Gastroesophageal sphincter (tissue), 4 donors: ENCODE results near the gene STAT6. TPM values are rescaled to one million over a fixed set of nuclear protein-coding genes. Genes with fewer than 3 reads are reported as not detected.
A peak's percentile ranks its signal among the peaks of the same experiment; 100 is the strongest.

ENCODE experiments used
- ATAC-seq: fragments of 150-250 bp; one replicate; pipeline ENCODE4 v1.9.1; 2016; ENCODE audit warnings: mild to moderate bottlenecking, moderate library complexity
- H3K27ac ChIP-seq, 4 donors: fragments of 200-600 bp; sonication (generic) in 3 of 4; 1 replicate in 3 of 4; 2 replicates in 1 of 4; pipeline ENCODE4 v1.5.1; 2016 to 2019
- H3K27me3 ChIP-seq: fragments of 200-600 bp; sonication (generic); one replicate; pipeline ENCODE4 v1.5.1; 2019
- H3K36me3 ChIP-seq, 2 donors: fragments of 200-600 bp; sonication (generic); one replicate each; pipeline ENCODE4 v1.5.1; 2019; ENCODE audit warnings: control low read depth in 1 of 2
- H3K4me1 ChIP-seq, 3 donors: fragments of 200-600 bp; sonication (generic); 1 replicate in 2 of 3; 2 replicates in 1 of 3; pipeline ENCODE4 v1.5.1; 2016 to 2019; ENCODE audit warnings: control low read depth in 2 of 3
- H3K4me3 ChIP-seq, 2 donors: fragments of 200-600 bp; sonication (generic); one replicate each; pipeline ENCODE4 v1.5.1; 2019; ENCODE audit warnings: mild to moderate bottlenecking in 1 of 2, moderate library complexity in 1 of 2
- H3K9me3 ChIP-seq, 3 donors: fragments of 200-600 bp; sonication (generic); one replicate each; pipeline ENCODE4 v1.5.1; 2017 to 2019; ENCODE audit warnings: control low read depth in 2 of 3
- EP300 ChIP-seq: sonication (generic); formaldehyde crosslinking; IDR thresholded peaks from one replicate; pipeline ENCODE4 v1.6.1; 2017; ENCODE audit warnings: antibody characterized with exemption, mild to moderate bottlenecking
- POLR2A ChIP-seq, 2 donors: fragments of 450-650 bp; IDR thresholded peaks; one replicate each; pipeline ENCODE4 v1.6.1; 2017; ENCODE audit warnings: antibody characterized with exemption in 2 of 2, mild to moderate bottlenecking in 2 of 2, moderate library complexity in 1 of 2
- POLR2AphosphoS5 ChIP-seq: sonication (generic); formaldehyde crosslinking; IDR thresholded peaks from one replicate; pipeline ENCODE4 v1.6.1; 2017; ENCODE audit warnings: antibody characterized with exemption
- WGBS, 2 donors: methylation state at CpG; one replicate each; pipeline ENCODE4 v1.1.5; 2018; ENCODE audit warnings: low coverage in 1 of 2; 5-methylcytosine and 5-hydroxymethylcytosine counted together
- total RNA-seq, 4 donors: library from RNA; depleted of rRNA; stranded (reverse); fragments of >200 nt; gene quantifications; one replicate each; pipeline ENCODE4 v1.1.0, GENCODE V29; 2016
- TF ChIP-seq, protein P1 (sequence below), 4 experiments: fragments of 200-600 bp in 2 of 4; fragments of 450-650 bp in 2 of 4; sonication (generic) in 1 of 4; IDR thresholded peaks; one replicate each; pipeline ENCODE4 v1.5.1; 2017 to 2019; ENCODE audit warnings: antibody characterized with exemption in 4 of 4, mild to moderate bottlenecking in 2 of 4, moderate library complexity in 2 of 4

STAT6 gene
- total RNA-seq, 4 donors from 2014 or later, result 92.5 to 166 (median 156) TPM

DNA sequence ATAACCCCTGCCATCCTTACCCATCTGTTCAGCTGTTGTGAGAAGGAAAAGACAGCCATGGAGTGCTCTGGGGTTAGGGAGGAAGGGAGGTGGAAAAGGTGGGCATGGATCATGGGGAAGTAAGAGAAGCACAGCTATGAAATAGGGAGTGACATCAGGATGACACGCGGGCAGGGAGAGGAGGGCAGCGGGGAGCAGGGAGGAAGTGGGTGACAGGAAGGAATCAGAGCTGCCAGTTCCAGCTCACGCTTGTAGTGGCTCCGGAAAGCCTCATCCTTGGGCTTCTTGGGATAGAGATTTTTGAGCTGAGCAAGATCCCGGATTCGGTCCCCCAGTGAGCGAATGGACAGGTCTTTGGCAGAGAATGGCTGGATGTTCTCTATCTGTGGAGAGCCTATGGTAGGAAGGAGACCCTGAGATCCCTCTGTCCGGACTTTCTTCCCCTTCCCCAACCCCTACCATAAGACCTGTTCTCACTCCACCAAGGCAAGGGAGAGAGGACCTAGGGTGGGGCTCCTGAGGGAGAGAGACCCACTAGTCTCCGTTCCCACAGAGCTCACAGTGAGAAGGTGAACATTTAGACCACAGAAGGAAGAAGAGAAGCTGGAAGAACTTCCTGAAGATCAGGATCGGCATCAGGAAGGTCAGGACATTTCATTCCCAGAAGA, 12.0 kb downstream of the STAT6 start:
- 62 to 85% methylated on average over 4 to 8 of the region's 11 CpGs for WGBS, 2 donors
- H3K36me3 ChIP-seq, result peaks cover 0 to 97% of the 10 kb centered on the region in 2 donors
- peak overlapping the region in 2 of 4 donors; percentile 1 to 48 for H3K27ac ChIP-seq

DNA sequence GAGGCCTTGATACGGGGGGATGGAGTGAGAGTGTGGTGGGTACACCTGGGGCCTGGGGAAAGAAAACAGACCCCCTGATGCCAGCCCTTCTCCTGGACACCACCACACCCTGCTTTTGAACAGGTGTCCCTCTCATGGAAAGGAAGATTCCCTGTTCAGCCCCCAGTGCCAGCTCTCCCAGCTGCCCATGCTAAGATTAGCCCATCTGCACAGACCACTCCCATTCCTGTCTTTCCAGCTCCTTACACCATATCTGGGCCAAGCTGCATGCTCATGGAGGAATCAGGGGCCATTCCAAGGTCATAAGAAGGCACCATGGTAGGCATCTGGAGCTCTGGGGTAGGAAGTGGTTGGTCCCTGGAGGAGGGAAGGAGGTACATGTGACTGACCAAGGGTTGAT, 12.6 kb downstream of the STAT6 start:
- 20% methylated on average over 1 of the region's 1 CpG; no CpG with 5 or more reads in 1 of the 2 donors for WGBS, 2 donors
- peak overlapping the region in 1 of 4 donors; percentile 48 for H3K27ac ChIP-seq
- H3K36me3 ChIP-seq, result peaks cover 0 to 94% of the 10 kb centered on the region in 2 donors
- H3K27me3 ChIP-seq, result no peaks in the 10 kb centered on the region
- ATAC-seq, result no peak
- no peak overlapping the region for H3K4me3 ChIP-seq
- TF ChIP-seq POLR2A (IDR thresholded peaks at IDR 0.05) (no peak), POLR2AphosphoS5 (no peak)
- H3K4me1 ChIP-seq, result peaks cover 2 to 38% (median 11%) of the 10 kb centered on the region in 3 donors
- no peaks in the 10 kb centered on the region for H3K9me3 ChIP-seq

More for the DNA sequence above, 12.0 kb downstream of the STAT6 start:
- H3K27me3 ChIP-seq, result no peaks in the 10 kb centered on the region
- peaks cover 0 to 31% (median 4%) of the 10 kb centered on the region in 3 donors for H3K4me1 ChIP-seq
- ATAC-seq, result no peak
- no peaks in the 10 kb centered on the region for H3K9me3 ChIP-seq
- H3K4me3 ChIP-seq, result no peak overlapping the region
- TF ChIP-seq EP300 (no peak), POLR2A (IDR thresholded peaks at IDR 0.05) (no peak)
- TF ChIP-seq, protein P1, sequence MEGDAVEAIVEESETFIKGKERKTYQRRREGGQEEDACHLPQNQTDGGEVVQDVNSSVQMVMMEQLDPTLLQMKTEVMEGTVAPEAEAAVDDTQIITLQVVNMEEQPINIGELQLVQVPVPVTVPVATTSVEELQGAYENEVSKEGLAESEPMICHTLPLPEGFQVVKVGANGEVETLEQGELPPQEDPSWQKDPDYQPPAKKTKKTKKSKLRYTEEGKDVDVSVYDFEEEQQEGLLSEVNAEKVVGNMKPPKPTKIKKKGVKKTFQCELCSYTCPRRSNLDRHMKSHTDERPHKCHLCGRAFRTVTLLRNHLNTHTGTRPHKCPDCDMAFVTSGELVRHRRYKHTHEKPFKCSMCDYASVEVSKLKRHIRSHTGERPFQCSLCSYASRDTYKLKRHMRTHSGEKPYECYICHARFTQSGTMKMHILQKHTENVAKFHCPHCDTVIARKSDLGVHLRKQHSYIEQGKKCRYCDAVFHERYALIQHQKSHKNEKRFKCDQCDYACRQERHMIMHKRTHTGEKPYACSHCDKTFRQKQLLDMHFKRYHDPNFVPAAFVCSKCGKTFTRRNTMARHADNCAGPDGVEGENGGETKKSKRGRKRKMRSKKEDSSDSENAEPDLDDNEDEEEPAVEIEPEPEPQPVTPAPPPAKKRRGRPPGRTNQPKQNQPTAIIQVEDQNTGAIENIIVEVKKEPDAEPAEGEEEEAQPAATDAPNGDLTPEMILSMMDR (IDR thresholded peaks at IDR 0.05), result no peak

DNA sequence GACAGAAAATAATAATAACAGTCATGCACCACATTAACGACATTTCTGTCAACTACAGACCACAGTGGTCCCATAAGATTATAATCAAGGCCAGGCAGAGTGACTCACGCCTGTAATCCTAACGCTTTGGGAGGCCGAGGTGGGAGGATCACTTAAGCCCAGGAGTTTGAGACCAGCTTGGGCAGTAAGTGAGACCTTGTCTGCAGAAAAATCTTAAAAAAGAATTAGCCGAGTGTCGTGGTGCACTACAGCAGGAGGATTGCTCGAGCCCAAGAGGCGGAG, 13.7 kb downstream of the STAT6 start:
- TF ChIP-seq POLR2A (IDR thresholded peaks at IDR 0.05) (no peak), EP300 (no peak), POLR2AphosphoS5 (no peak)
- TF ChIP-seq, protein P1 (IDR thresholded peaks at IDR 0.05), result no peak
- Histone ChIP-seq H3K27me3 (no peaks in the 10 kb centered on the region), H3K4me3 (no peak overlapping the region), H3K9me3 (no peaks in the 10 kb centered on the region), H3K27ac (peak overlapping the region in 1 of 4 donors; percentile 21), H3K36me3 (peaks cover 0 to 94% of the 10 kb centered on the region in 2 donors), H3K4me1 (peaks cover 5 to 46% (median 21%) of the 10 kb centered on the region in 3 donors)
- 83 to 93% methylated on average over 5 to 8 of the region's 8 CpGs for WGBS, 2 donors
- no peak for ATAC-seq

DNA sequence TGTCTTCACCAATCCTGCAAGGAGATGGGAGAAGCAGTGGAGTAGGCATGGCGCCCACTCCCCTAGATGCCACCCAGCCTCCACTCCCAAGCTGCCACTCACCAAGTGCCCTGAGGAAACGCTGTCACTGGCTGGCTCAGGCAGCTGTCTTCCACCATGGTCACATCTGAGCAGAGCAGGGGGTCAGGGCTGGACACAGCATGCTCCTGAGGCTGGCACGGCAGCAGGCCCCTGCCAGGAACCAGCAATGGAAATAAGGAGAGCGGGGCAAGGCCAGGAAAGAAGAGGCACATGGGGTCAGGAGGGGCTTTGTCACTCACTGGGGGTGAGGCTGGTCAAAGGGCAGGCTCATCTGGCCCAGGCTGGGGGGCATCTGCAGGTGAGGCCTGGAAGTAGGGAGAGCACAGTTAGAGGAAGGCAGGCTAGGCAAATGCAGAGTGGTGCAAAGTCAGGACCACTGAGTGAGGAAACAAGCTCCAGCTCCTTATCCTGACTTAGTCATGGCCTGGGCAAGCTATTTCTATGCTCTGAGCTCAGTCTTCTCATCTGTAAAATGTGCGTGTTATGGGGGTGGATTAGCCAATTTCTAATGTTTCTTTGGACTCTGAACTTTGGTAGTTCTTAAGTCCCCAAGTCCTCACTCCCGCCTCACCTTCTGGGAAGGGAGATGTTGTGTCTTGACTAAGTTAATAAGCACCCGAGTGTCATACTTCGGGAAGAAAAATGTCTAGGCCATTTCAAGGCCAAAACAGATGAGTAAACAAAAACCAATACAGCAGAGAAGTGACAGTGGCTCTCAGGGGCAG, 14.2 kb downstream of the STAT6 start:
- Histone ChIP-seq H3K4me3 (no peak overlapping the region), H3K27ac (peak overlapping the region in 3 of 4 donors; percentile 21 to 100 (median 42)), H3K9me3 (no peaks in the 10 kb centered on the region), H3K36me3 (peaks cover 0 to 94% of the 10 kb centered on the region in 2 donors), H3K4me1 (peaks cover 5 to 46% (median 26%) of the 10 kb centered on the region in 3 donors), H3K27me3 (no peaks in the 10 kb centered on the region)
- no peak for ATAC-seq
- 82 to 100% methylated on average over 1 to 8 of the region's 8 CpGs for WGBS, 2 donors
- TF ChIP-seq EP300, result no peak
- no peak for TF ChIP-seq POLR2AphosphoS5
- no peak for TF ChIP-seq POLR2A (IDR thresholded peaks at IDR 0.05)
- TF ChIP-seq, protein P1 (IDR thresholded peaks at IDR 0.05), result no peak

DNA sequence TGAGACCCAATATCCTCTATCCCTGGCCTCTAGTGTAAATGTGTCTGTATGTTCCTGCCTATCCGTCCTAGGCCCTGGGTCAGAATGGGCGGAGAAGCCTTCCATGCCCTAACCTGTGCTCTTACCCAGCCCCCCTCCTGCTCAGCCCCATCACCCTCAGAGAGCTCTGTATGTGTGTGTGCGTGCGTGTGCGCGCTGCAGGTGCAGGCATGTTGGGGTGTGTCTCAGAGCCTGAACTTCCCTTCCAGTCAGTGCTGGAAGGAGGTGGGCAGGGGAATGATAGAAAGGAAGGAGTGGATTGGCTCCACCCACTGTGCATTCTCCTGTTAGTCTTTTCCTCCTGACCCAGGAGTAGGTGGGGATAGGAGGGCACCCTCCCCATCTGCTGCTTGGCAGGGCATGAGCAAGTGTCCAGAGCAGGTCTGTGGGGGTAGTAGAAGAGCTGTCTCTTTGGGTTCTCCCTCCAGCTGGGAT, 15.0 kb downstream of the STAT6 start:
- peaks cover 0 to 94% of the 10 kb centered on the region in 2 donors for H3K36me3 ChIP-seq
- H3K27me3 ChIP-seq, result no peaks in the 10 kb centered on the region
- TF ChIP-seq POLR2AphosphoS5, result no peak
- no peak for TF ChIP-seq EP300
- TF ChIP-seq POLR2A (IDR thresholded peaks at IDR 0.05), result peak in 1 of 2 donors; percentile 14
- TF ChIP-seq, protein P1 (IDR thresholded peaks at IDR 0.05), result no peak
- peaks cover 5 to 54% (median 35%) of the 10 kb centered on the region in 3 donors for H3K4me1 ChIP-seq
- H3K4me3 ChIP-seq, result no peak overlapping the region
- WGBS, 2 donors, result 87% methylated on average over 4 of the region's 6 CpGs; no CpG with 5 or more reads in 1 of the 2 donors
- H3K9me3 ChIP-seq, result no peaks in the 10 kb centered on the region
- ATAC-seq, result no peak
- H3K27ac ChIP-seq, result peak overlapping the region in 3 of 4 donors; percentile 21 to 100 (median 42)
